ENCODE measurements around the gene NUP93.

Gene NUP93

DNA sequence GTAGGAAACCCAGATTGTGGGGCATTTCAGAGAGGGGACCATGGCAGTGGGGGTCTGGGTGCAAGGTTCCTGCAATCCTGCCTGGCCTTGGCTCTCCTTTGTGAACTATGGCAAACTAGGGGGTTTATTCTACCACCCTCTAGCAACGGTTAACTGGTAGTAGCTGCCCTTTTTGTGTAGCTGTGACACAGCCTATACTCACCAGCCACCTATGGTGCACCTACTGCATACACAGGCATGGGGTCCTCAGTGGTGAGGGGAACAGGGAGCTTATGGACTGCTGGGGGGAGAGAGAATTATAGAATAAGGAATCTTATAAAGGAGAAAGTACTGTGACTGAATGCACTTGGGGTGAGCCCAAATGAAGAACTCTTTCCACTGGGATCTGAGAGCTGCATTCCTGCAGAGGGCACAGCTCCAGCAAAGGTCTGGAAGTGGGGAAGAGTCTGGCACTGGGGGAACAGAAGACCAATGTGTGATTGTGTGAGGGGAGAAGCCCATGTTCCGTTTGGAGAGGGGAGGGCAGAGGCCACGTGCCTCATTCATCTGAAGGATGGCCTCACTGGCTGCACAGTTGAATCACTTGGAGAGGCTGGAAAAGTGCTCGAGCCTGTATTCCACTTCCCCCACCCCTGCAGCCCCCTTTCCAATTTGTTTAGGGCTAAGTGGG is 45.5 kb upstream of the NUP93 start:
- no peak for DNase-seq
- H3K4me3 ChIP-seq: peak overlapping the region; percentile 80 to 82
- peak overlapping the region; percentile 87 to 88 for H3K27ac ChIP-seq
- peaks cover 0 to 39% (median 10%) of the 10 kb centered on the region in 4 donors for H3K4me1 ChIP-seq
- no peaks in the 10 kb centered on the region for H3K27me3 ChIP-seq
- no peak for TF ChIP-seq CTCF (IDR thresholded peaks at IDR 0.05)
- H3K36me3 ChIP-seq: peaks cover 6 to 25% (median 14%) of the 10 kb centered on the region in 3 donors
- H3K9me3 ChIP-seq: peaks cover 0 to 10% (median 0%) of the 10 kb centered on the region in 3 donors
- intact Hi-C loops (cut with DNase I; ENCODE audit: low total_unique reads): loop anchor here (5.0 kb wide), 1 partner anchor 77 kb away; the partner anchor contains the start of gene MT2A

DNA sequence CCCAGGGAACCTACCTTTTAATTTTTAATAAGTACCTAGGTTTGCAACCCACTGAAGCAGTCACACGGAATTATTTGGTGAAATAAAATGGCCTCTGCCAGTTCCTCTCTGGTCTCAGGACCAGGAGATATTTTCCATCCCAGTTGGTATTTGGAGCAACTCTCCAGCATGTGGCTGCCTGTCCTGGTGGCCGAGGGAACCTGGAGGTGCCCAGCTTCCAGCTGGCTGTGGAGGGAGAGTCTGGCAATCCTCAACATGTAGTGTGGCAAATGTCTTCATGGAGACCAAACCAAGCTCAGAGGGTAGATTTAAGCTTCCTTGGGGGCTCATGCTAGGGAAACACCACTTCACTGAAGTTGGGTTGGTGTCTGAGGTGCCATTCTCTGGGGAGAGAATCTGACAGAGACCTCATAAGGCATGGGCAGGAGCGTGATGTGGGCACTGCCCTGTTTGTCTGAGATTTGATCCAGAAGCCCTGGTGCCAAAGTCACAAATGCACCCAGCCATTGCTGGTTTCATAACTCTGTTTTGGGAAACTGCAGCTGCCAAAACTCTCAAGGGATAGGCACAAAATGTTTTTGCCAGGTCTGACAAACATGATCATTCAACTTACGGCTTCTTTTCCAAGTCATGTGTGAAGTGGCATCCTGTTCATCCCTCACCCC is 44.9 kb upstream of the NUP93 start:
- Histone ChIP-seq H3K4me3 (peak overlapping the region; percentile 80 to 82), H3K27me3 (no peaks in the 10 kb centered on the region), H3K9me3 (peaks cover 0 to 10% (median 0%) of the 10 kb centered on the region in 3 donors), H3K27ac (peak overlapping the region; percentile 87 to 88), H3K4me1 (peaks cover 0 to 39% (median 10%) of the 10 kb centered on the region in 4 donors), H3K36me3 (peaks cover 6 to 25% (median 14%) of the 10 kb centered on the region in 3 donors)
- TF ChIP-seq CTCF (IDR thresholded peaks at IDR 0.05): no peak
- intact Hi-C loops (cut with DNase I; ENCODE audit: low total_unique reads): loop anchor here (5.0 kb wide), 1 partner anchor 78 kb away; the partner anchor contains the start of gene MT2A
- peak; percentile 57 to 84 for DNase-seq

DNA sequence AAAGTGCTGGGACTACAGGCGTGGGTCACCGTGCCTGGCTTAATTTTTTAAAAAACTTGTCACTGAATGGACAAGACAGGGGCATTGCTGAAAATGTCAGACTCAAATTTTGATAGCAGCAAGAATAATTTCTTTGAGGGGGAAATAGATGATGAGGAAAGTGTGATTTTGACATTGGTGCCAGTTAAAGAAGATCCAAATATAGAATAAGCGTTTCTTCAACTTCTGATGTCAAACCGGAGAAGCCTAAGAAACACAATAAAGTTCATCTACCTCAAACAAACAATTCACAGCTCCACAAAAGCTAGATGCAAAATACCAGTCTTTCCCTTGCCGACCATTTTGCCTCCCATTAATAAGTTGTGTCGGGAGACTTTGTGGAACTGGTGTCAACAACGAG is 43.2 kb upstream of the NUP93 start:
- no peak for DNase-seq
- peaks cover 0 to 10% (median 0%) of the 10 kb centered on the region in 3 donors for H3K9me3 ChIP-seq
- no peaks in the 10 kb centered on the region for H3K27me3 ChIP-seq
- peaks cover 0 to 32% (median 10%) of the 10 kb centered on the region in 4 donors for H3K4me1 ChIP-seq
- no peak for TF ChIP-seq CTCF (IDR thresholded peaks at IDR 0.05)
- H3K27ac ChIP-seq: no peak overlapping the region
- no peak overlapping the region for H3K4me3 ChIP-seq
- intact Hi-C loops (cut with DNase I; ENCODE audit: low total_unique reads): no loop called here
- peaks cover 6 to 25% (median 14%) of the 10 kb centered on the region in 3 donors for H3K36me3 ChIP-seq

DNA sequence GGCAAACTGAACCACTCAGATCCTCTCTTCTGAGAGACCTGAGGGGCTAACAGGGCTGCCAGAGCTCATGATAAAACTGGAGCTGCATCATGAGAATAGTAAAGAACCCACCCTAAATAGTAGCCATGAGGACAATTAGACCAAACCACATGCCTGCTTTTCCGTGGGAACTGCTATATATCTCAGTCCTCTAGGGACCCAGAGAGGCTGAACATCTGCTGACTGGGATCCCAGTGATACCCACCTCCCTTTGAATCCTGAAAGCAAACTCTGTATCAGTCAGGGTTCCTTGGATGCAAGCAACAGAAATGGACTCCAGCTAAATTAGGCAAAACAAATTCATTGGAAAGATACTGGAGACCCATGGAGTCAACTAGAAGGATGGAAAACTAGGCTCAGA is 41.2 kb upstream of the NUP93 start:
- intact Hi-C loops (cut with DNase I; ENCODE audit: low total_unique reads): no loop called here
- H3K9me3 ChIP-seq: peaks cover 0 to 10% (median 0%) of the 10 kb centered on the region in 3 donors
- no peak overlapping the region for H3K27ac ChIP-seq
- no peak overlapping the region for H3K4me3 ChIP-seq
- no peak for DNase-seq
- peaks cover 0 to 24% (median 10%) of the 10 kb centered on the region in 4 donors for H3K4me1 ChIP-seq
- TF ChIP-seq CTCF (IDR thresholded peaks at IDR 0.05): no peak
- no peaks in the 10 kb centered on the region for H3K27me3 ChIP-seq
- H3K36me3 ChIP-seq: peaks cover 0 to 23% (median 12%) of the 10 kb centered on the region in 3 donors

DNA sequence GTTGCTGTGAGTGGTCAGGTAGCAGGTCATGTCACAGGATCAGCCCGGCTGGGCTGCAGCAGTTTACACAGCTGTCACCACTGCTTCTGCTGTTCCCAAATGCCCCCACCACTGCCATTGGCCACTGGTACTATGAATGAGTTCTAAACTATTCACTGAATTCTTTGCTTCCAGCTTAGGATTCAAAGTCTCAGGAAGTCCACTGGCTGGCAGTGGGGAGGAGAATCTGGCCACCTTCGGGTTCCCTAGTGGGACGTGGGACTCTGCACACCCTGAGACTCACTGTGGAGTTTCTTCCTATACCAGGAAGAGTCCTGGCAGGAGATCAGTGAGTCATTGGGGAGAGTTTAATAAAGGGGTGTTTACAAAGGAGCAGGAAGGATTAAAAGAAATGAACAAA is 40.8 kb upstream of the NUP93 start:
- intact Hi-C loops (cut with DNase I; ENCODE audit: low total_unique reads): no loop called here
- DNase-seq: no peak
- Histone ChIP-seq H3K4me1 (peaks cover 0 to 20% (median 9%) of the 10 kb centered on the region in 4 donors), H3K27ac (no peak overlapping the region), H3K36me3 (peaks cover 0 to 19% (median 8%) of the 10 kb centered on the region in 3 donors), H3K4me3 (no peak overlapping the region), H3K27me3 (no peaks in the 10 kb centered on the region), H3K9me3 (peaks cover 0 to 10% (median 0%) of the 10 kb centered on the region in 3 donors)
- no peak for TF ChIP-seq CTCF (IDR thresholded peaks at IDR 0.05)

Data from tibial artery (tissue), 4 donors.